Stimulated activated CD8-positive, alpha-beta memory T cell treated with anti-CD3 and anti-CD28 coated beads, Interleukin-12 subunit alpha, Interleukin-12 subunit beta, amount 100 ng/mL, for 24 hours (primary cell): Measurements from ENCODE around the gene YAP1.

Source experiments
- DNase-seq: peaks from one replicate; pipeline ENCODE4 v3.0.0-alpha.2; 2020; ENCODE audit errors: extremely low read depth

Gene YAP1

GRCh38 chr11:102163368-102163767, 53.1 kb downstream of the YAP1 start:
- no peak for DNase-seq

- DNase-seq: no peak
These were observed 56.2 kb downstream of the YAP1 start for GRCh38 chr11:102166175-102167064.

GRCh38 chr11:102168481-102168880, 58.2 kb downstream of the YAP1 start:
- no peak for DNase-seq

GRCh38 chr11:102171101-102171500, 60.9 kb downstream of the YAP1 start:
- no peak for DNase-seq

- no peak for DNase-seq
These were observed 62.0 kb downstream of the YAP1 start for GRCh38 chr11:102172127-102172848.

GRCh38 chr11:102177126-102177525, 66.9 kb downstream of the YAP1 start:
- no peak for DNase-seq

GRCh38 chr11:102177974-102178631, 67.9 kb downstream of the YAP1 start:
- DNase-seq: no peak

- DNase-seq: no peak
These were observed 69.1 kb downstream of the YAP1 start for GRCh38 chr11:102179371-102179770.

- DNase-seq: no peak
These were observed 74.2 kb downstream of the YAP1 start for GRCh38 chr11:102184269-102184987.

GRCh38 chr11:102186551-102187191, 76.4 kb downstream of the YAP1 start:
- no peak for DNase-seq

GRCh38 chr11:102187416-102188151, 77.3 kb downstream of the YAP1 start:
- no peak for DNase-seq

GRCh38 chr11:102188488-102188887, 78.2 kb downstream of the YAP1 start:
- no peak for DNase-seq

- no peak for DNase-seq
These were observed 81.6 kb downstream of the YAP1 start for GRCh38 chr11:102191832-102192231.

- DNase-seq: no peak
These were observed 82.3 kb downstream of the YAP1 start for GRCh38 chr11:102192349-102193066.

- no peak for DNase-seq
These were observed 84.0 kb downstream of the YAP1 start for GRCh38 chr11:102194257-102194656.

GRCh38 chr11:102194990-102195389, 84.7 kb downstream of the YAP1 start:
- DNase-seq: no peak

GRCh38 chr11:102196351-102196750, 86.1 kb downstream of the YAP1 start:
- no peak for DNase-seq

- DNase-seq: no peak
These were observed 86.6 kb downstream of the YAP1 start for GRCh38 chr11:102196816-102197215.

- DNase-seq: no peak
These were observed 87.5 kb downstream of the YAP1 start for GRCh38 chr11:102197670-102198139.

- no peak for DNase-seq
These were observed 89.4 kb downstream of the YAP1 start for GRCh38 chr11:102199673-102200072.
